ENCODE measurements around the gene LCK. TPM values are rescaled to one million over a fixed set of nuclear protein-coding genes. Genes with fewer than 3 reads are reported as not detected.

Gene LCK
- total RNA-seq, 1 experiment from 2014 or later: 51.0 TPM

GRCh38 chr1:32224285-32224684 is 26.8 kb upstream of the LCK start (continued):
- TF ChIP-seq JAZF1 (CRISPR knock-in tag; IDR thresholded peaks at IDR 0.05): no peak
- TF ChIP-seq PRDM15 (CRISPR knock-in tag; IDR thresholded peaks at IDR 0.05): no peak
- TF ChIP-seq NR2C2 (CRISPR knock-in tag; IDR thresholded peaks at IDR 0.05): no peak
- TF ChIP-seq ZSCAN18 (CRISPR knock-in tag; IDR thresholded peaks at IDR 0.05): no peak
- no peak for TF ChIP-seq ZNF219 (CRISPR knock-in tag; IDR thresholded peaks at IDR 0.05; ENCODE audit: borderline replicate concordance)

- Mint-ChIP-seq H3K27ac (no peak overlapping the region), H3K27me3 (ENCODE audit: low read depth) (no peaks in the 10 kb centered on the region)
Observed at GRCh38 chr1:32228771-32229170, 22.3 kb upstream of the LCK start.

More at GRCh38 chr1:32228771-32229170, 22.3 kb upstream of the LCK start:
- ATAC-seq (no peak), DNase-seq (ENCODE audit: low spot score) (no peak)
- H3K36me3 Mint-ChIP-seq: peaks cover 62% of the 10 kb centered on the region
- POLR2A ChIA-PET: no interaction called here
- no peak for TF ChIP-seq ARID4B (CRISPR knock-in tag; IDR thresholded peaks at IDR 0.05; ENCODE audit: borderline replicate concordance)
- TF ChIP-seq ZNF416 (CRISPR knock-in tag; IDR thresholded peaks at IDR 0.05): no peak
- TF ChIP-seq FOXK1 (CRISPR knock-in tag; IDR thresholded peaks at IDR 0.05): no peak
- TF ChIP-seq AR (CRISPR knock-in tag; IDR thresholded peaks at IDR 0.05): no peak
- TF ChIP-seq CDX4 (CRISPR knock-in tag; IDR thresholded peaks at IDR 0.05; ENCODE audit: borderline replicate concordance): no peak
- TF ChIP-seq USF2 (CRISPR knock-in tag; IDR thresholded peaks at IDR 0.05): no peak
- TF ChIP-seq CREB1 (CRISPR knock-in tag; IDR thresholded peaks at IDR 0.05): no peak
- CTCF ChIA-PET: no interaction called here
- peaks cover 5% of the 10 kb centered on the region for H3K4me1 Mint-ChIP-seq
- H3K9me3 Mint-ChIP-seq: no peaks in the 10 kb centered on the region
- no peak overlapping the region for H3K4me3 Mint-ChIP-seq
